Activated CD4-positive, alpha-beta T cell treated with anti-CD3 and anti-CD28 coated beads, Interleukin-2, amount 50 U/mL, for 24 hours (primary cell): ENCODE results near the gene STXBP6.
"Not testable (repeated sequence)": the region's sequence is repeated elsewhere in the genome, so short reads cannot be mapped to it uniquely, and the experiment has no call there.

Experiments used
- DNase-seq, 2 donors: peaks; one replicate each; pipeline ENCODE4 v3.0.0-alpha.2; 2020; ENCODE audit warnings: low read depth in 1 of 2, low spot score in 1 of 2

STXBP6 gene

DNA sequence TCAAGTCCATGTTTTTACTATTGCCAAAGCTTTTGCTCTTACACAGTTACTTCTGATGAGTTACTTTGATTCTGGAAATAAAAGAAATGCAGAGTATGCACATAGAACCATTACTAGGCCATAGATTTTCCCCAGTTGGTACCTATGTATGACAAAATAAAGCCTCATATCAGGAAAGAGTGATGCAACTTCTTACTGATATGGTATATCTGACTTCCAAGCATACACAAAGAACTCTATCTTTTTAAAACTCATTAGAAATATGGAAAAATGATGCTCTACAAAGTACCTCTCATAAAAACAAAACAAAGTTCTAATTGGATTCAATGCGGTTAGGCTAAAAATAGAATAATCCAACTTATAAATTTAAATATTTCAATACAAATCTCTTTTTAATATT, 92.1 kb downstream of the STXBP6 start:
- no peak for DNase-seq

DNA sequence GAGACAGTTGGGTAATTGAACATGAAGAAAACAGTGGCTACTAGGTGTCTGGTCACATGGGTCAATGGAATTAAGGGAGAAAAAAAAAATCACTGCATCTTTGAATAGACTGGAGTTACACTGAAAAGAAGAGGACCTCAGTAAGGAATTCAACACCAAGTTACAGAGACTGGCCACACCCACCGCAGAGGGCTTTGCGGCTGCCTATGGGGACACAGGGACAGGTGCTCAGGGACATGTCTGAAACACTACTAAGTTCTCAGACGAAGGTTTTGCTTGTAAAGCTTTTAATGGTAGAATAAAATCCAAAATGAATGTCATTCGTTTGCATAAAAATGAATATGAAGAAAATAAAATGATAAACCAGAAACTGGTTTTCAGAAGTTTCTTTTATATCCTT, 93.8 kb downstream of the STXBP6 start:
- no peak for DNase-seq

DNA sequence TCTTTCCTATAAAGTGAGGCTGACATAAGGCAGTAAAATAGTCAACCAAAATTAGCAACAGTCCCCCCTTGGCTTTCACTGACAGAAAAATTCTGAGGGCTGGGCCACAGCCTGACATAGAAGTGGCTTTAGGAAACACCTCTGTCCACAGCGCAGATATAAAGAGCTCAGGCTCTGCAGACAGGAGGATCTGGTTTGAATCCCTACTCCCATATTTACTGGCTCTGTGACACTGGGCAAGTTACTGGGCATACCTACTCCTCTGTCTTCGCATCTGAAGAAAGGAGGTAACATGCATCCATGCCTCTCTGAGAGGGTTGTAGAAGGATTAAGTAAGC, 95.3 kb downstream of the STXBP6 start:
- DNase-seq, result no peak

DNA sequence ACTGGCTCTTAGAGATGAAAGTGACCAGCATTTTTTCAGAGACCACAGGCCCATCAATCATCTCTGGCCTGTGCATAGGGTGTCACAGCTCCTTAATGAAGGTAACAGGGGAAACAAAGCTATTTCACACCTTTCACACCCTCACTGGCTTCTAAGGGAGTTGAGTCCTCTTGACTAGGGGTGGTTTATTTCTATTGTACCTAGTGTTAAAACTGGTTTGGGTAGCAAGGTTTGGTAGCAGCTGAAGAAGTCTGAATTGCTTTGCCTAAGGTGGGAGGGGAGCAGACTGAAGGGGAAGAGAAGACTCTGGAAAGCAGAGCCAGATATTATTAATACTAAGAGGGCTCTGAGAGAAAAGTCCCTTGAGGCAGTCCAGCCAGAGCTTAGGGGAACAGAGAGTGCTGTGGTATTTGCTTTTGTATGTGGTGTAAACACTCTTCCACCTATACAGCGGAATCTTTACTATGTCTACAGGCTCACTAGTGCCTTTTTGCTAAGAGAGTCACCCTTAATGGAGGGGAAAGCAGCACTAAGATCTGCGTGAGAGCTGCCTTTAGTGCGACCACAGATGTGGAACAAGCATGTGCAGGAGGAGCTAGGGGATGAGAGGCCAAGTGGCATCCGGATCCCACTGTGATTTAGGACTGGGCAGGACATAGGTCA, 95.8 kb downstream of the STXBP6 start:
- no peak for DNase-seq

DNA sequence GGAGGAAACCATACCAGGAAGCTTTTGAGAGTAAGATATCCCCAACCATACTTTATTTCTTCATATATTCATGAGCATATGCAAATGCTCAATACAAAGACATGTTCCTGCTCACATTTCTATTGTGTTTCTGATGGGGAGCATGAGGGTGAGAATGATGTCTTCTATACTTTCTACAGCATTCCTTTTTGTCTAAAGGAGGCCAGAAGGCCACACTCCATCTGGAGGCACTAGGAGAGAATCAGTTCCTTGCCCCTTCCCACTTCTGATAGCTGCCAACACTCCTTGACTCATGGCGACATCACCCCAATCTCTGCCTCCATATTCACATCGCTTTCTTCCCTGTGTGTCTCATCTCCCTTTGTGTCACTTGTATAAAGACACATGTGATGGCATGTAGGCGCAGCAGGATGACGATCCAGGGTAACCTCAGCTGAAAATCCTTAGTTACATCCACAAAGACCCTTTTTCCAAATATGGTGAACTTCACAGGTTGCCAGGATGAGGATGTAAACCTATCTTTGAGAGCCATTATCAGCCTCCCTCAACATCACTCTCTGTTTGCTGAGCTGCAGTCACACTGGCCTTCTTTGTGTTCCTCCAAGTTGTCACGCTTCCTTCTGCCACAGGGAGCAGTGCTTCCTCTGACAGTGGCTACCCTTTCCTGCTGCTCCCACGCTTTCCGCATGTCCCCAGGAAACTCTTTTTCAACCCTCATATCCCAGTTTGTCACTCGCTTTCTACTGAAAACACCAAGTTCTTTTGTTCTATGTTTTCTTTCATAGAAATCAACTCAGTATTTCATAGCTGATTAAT, 96.9 kb downstream of the STXBP6 start:
- DNase-seq, result no peak

DNA sequence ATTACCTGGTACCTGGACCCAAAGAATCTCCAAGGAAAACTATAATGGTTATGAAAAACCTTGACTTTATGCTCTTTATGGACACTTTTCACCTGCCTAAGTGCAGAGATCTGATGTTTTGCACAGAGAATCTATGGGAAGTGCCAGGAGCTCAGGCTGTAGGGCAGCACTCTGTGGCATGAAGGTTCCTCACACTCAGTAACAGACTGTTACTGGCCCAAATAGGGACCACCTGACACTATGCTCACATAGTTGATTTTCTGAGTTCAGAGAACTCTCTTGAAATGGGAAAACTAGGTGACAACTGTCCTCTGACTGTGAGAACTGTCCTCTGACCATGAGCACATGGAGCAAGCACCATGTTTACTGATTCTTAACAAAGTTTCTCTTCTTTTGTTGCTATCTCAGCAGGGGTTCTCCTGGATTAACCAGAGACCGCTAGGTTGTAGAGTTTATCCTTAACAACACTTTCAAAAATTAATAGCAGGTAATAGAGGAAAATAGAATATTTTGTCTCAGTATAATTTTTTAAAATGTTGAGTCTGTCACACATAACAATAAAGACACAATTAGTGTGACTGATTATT, 101.6 kb downstream of the STXBP6 start:
- DNase-seq, result no peak

DNA sequence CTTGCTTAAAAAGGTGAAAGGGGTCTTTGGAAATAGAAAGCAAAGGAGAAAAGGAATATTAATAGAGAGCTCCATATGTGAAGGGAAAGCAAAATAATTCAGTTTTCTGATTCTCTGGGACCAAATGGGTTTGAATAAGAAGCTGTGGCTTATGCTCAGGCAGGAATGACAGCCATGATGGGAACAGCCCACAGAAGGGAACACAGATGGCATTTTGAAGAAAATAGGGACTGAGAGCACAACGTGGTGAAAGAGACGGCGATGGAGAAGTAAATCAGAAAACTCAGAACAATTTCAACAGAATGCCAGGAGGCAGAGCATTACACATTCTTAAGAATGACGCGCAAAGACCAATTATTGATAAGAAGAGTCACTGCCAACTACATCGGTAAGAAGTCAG, 102.8 kb downstream of the STXBP6 start:
- no peak for DNase-seq

DNA sequence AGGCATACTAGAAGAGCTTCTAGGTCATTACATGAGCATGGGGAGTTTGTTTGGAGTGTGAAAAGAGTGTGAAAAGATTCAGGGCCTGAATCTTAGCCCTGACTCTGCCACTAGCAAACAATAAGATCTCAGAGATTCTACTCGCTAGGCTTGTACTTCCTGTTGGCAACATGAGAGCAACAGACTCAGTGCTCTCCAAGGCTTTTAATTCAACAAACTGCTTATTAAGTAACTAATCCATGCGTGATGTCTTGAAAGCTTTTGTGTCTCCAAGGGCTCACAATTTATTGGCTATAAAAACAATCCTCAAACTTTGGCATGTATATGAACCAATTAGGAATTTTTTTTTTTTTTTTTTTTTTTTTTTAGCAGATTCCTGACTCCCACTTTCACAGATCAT, 105.1 kb downstream of the STXBP6 start:
- no peak for DNase-seq

DNA sequence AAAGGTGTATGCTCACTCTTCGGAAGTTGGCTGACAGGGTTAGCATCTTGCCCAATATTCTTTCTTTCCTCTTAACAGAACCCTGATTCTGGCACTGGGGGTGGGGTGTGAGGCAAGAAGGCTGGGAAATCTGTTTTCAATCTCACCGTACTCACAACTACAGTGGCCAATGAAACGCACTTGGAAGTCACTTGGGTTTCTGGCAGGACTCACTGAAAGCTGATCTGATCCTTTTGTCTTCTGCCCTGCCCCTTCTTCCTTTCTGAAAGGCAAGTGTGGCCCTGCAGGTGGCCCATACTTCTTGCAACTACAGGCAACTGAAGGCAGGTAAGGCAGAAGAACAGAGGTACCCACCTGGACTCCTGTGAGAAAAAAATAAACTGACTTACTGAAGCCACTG, 106.9 kb downstream of the STXBP6 start:
- DNase-seq, result no peak

DNA sequence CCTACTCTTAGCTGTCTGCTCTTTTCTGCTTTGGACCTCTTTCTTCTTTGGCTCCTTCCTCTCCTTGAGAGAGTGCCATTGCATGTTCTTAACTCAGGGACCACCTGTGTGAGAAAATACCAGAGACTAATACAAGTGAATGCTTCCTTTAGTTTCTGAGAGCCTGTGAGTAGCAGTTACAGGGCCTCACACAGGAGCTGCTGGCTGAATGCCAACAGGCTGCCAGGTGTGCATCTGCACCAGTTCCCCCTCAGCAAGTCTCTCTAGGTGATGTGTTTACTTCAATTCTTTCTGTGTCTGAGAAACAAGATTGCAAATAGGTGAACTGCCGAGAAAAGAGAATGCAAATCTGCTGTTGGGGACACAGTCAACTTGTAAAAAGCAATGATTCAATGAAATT, 108.2 kb downstream of the STXBP6 start:
- no peak for DNase-seq

DNA sequence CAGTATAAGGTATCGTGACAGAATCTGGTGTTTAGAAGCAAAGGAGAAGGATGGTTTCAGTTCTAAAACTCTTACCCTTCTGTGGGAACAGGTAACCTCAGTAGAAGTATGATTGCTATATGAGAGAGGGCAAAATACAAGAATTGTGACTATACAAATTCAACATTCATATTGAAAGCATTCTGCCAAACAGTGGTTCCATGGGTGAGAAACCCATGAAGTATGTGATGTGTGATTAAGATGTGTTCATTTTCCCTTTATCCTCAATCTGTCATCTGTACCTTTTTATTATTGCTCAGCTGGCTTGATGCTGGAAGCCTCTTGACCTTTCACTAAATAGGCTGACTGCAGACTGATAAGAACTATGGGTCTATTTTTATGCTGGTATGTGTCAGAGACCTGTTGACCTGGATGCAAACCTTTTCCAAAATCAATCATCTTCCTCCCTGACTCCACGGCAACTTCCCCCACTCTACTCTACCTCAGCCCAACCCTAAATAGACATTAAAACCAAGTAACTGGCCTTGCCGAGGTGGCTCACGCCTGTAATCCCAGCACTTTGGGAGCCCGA, 109.6 kb downstream of the STXBP6 start:
- DNase-seq, result no peak

DNA sequence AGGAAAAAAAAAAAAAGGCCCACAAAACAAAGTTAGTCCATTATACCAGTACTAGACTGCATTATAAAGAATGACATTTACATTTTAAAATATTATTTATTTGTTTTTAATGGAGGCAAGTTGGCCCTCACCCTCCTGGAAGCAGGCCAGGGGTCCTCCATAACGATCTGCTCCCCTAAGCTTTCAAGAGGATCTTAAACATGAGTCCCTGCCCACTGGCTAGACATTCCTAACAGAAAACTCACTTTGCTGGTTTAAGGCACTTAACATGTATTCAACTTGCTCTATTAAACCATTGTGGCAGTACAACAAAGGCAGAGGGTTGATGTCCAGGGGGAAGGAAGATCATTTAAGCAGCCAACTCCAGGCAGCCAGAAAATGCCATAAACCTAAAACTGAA, 111.4 kb downstream of the STXBP6 start:
- DNase-seq, result no peak

DNA sequence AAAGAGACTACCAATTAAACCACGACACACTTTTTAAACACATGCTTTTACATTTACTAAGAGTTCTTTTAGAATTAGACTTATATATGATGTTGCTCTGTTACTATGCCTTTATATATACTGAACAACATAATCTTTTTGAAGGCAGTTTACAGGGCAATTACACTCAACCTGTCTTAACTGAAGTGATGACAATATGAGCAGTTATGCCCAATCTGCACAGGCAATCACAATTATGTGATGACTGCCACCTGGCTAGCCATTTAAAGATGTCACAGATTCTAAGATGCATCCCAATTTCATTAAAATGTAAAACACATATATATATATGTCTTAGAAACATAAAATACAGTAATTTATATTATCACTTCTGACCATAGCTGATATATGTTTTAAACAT, 112.6 kb downstream of the STXBP6 start:
- no peak for DNase-seq

DNA sequence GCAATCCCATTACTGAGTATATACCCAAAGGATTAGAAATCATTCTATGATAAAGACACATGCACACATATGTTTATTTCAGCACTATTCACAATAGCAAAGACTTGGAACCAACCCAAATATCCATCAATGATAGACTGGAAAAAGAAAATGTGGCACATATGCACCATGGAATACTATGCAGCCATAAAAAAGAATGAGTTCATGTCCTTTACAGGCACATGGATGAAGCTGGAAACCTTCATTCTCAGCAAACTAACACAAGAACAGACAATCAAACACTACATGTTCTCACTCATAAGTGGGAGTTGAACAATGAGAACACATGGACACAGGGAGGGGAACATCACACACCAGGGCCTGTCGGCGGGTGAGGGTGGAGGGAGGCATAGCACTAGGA, 113.2 kb downstream of the STXBP6 start:
- not testable (repeated sequence) for DNase-seq

DNA sequence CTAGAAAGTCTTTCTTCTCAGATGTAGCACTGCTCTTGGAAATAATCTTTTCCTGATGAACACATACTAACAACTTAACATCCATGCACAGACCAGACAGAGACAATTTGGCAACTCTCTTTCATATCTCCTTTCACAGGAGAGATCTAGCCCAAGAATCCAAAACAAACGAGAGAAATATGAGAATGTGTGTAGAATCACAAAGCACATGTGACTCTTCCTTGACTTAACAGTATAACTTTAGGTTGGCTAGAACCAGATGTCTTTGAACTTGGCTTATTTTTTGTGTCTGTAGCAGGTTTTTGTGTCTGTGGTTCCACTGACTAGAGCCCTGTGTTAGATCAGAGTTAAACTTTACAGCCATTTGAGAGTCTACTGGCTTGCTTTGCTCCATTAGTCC, 114.2 kb downstream of the STXBP6 start:
- DNase-seq, result no peak

DNA sequence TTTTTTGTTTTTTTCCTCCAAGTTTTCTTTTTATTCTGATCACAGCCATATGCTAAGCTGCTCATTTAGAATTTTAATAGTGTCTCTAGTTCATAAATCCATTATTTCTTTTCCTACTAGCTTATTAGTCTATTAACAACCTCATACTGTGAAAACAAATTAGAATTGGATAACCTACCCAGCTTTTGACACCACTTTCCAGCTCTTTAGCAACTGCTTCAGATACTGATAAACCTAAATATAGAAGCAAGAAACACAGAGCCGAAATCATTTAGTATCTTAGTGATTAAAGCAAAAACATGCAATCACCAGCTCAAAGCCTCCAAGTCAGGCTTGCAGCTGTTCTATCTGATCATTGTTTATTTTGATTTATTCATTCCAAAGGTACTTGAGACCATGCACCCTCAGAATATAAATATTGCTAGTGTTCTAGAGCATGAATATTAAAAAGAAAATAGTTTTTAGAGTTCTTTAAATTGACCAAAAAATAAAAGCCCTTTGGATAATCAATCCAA, 121.5 kb downstream of the STXBP6 start:
- DNase-seq, result no peak

DNA sequence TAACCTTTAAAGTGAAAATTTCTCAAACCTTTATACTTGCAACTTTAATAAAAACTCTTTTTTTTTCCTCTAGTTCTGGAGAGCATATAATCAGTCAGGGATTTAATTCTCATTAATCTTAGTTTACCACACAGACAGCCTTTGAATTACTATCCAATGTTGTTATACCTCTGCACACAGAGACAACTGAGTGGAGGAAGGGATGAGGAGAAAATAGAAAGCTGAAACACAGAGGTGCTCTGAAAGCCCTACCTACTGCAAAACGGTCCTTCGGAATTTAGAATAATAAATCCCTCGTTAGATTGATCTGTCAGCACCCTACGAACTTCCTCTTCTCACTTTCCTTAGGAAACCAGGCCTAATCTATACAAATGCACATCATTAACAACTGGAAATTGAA, 122.1 kb downstream of the STXBP6 start:
- no peak for DNase-seq

DNA sequence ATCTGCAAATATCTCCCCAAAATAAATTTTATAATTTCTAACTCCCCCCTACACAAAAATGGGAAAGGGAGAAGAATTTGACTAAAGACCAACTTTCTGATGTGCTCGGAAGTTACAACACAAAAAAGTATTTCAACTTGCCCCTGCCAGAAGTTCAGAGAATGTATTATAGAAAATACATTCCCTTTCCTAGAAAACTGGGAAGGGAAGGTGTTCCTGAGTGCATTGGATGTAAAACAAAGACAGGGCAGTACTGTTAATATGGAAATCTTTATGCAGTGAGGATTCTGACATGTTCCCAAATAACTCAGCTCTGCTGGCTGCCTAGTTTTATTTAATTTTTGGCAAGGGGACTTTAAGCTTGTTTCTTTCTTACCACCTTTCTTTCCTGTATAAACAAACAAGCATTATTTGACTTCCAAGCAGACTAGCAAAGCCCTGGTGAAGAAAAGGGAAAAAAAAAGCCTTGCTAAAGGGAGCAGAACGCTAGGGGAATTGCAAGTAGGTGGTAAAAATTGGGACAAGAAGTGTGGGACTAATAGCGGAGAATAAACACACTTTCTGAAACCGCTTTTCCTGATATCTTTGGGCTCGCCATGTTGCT, 124.1 kb downstream of the STXBP6 start:
- no peak for DNase-seq

DNA sequence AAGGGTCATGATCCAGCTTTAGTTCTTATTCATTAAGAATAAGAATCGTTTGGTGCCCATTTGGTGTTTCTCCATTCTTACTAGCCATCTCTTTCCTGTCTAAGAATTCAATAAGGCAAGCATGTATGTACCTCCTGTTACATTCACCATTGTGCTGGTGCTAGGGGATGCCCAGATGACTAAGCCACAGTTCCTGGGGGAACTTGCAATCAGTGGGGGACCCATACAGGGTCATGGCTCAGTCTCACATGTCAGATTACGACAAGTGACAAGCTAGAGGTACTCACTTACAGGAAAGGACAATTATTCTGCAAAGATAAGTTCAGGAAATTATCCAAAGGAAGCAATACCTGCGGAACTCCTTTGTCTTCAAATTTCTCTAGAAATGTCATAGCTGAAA, 125.4 kb downstream of the STXBP6 start:
- no peak for DNase-seq

DNA sequence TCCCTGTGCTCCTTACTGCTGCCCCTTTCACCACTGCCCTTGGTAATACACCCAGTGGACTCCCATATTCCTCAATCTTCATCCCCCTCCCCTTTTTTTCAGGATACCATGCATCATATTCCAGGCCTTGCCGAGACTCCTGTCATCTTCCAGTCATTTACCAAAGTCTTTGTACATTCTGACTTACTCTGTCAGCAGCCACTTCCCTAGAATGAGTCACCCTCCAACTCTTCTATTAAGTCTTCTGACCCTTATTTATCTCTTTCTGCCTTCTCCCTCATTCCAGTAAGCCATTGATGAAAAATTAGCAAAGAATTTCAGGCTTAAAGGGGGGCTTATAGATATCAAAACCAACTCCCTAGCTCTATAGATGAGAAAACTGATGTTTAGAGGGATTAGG, 128.0 kb downstream of the STXBP6 start:
- no peak for DNase-seq

DNA sequence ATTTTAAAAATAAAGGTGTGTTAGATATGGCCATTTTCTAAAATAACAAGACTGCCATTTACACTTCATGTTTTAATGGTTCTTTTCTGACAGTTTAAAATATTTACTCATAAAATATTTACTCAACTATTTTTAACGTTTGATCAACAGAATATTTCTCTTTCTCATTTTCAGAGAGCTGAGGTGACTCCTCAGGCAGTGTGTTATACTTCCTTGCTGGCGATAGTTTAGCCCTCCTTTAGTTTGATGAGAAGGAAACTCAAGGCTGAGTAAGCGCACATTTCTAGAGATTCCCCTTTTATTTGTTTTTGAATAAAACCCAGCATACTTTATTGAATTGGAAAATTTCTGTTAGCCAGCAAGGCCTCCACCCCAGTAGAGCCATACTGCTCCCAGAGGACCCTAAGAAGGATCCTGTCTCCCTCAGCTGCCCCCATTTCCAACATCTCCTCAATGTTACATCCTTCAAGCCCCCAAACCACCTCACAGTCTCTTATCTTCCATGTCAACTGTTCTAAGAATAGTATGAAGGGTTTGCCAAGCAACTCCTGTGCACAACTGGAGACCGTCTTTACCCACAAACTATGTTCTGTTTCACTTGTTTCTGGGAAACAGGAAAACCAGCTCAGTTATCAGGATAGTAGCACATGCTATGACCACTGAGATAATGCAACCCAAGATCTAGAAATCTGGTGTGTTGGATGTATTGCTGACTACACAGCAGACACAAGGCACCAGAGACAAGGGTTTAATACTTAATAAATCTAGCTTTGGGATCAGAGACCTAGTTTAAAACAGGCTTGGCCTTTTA, 129.5 kb downstream of the STXBP6 start:
- DNase-seq, result no peak
